Erythroblast (primary cell): Measurements from ENCODE around the gene ARRB1.

Experiments used
- GATA1 ChIP-seq: IDR thresholded peaks from 2 replicates; pipeline ENCODE4 v1.6.1; 2011; ENCODE audit warnings: low read depth, mild to moderate bottlenecking, control low read depth, low read length, moderate library complexity
- POLR2A ChIP-seq: IDR thresholded peaks from 2 replicates; pipeline ENCODE4 v1.6.1; 2011; ENCODE audit warnings: mild to moderate bottlenecking, low read length

- no peak for TF ChIP-seq POLR2A
- TF ChIP-seq GATA1, result no peak
These were observed 89.0 kb downstream of the ARRB1 start for GRCh38 chr11:75262436-75262835.
